Middle frontal gyrus (tissue), 1 donor: Measurements from ENCODE around the gene RNASE13.

Experiments used
- DNase-seq: peaks from one replicate; pipeline ENCODE4 v3.0.0-alpha.2; 2015; ENCODE audit warnings: low spot score; ENCODE audit errors: extremely low spot score

Gene RNASE13

GRCh38 chr14:21034707-21035106, at the start of gene RNASE13:
Gene RNASE13, minus strand, starts transcription at chr14:21034807. Its CDS starts 519 bp downstream, at chr14:21034288.
- DNase-seq: no peak

GRCh38 chr14:21084396-21084795, 49.8 kb upstream of the RNASE13 start:
- DNase-seq: no peak

GRCh38 chr14:21083565-21084325, 49.1 kb upstream of the RNASE13 start:
- DNase-seq: no peak

- no peak for DNase-seq
Measured at GRCh38 chr14:21081521-21082142, 47.0 kb upstream of the RNASE13 start.

- no peak for DNase-seq
Measured at GRCh38 chr14:21078726-21079125, 44.1 kb upstream of the RNASE13 start.

GRCh38 chr14:21078287-21078686, 43.7 kb upstream of the RNASE13 start:
- no peak for DNase-seq

GRCh38 chr14:21077672-21078071, 43.1 kb upstream of the RNASE13 start:
- DNase-seq: no peak

GRCh38 chr14:21075719-21076437, 41.3 kb upstream of the RNASE13 start:
- no peak for DNase-seq

- no peak for DNase-seq
Measured at GRCh38 chr14:21074398-21075272, 40.0 kb upstream of the RNASE13 start.

GRCh38 chr14:21073921-21074320, 39.3 kb upstream of the RNASE13 start:
- DNase-seq: no peak

- no peak for DNase-seq
Measured at GRCh38 chr14:21072781-21073339, 38.3 kb upstream of the RNASE13 start.

GRCh38 chr14:21072031-21072473, 37.4 kb upstream of the RNASE13 start:
- DNase-seq: no peak

GRCh38 chr14:21071225-21072030, 36.8 kb upstream of the RNASE13 start:
- peak; percentile 23 for DNase-seq

- no peak for DNase-seq
Measured at GRCh38 chr14:21070610-21071224, 36.1 kb upstream of the RNASE13 start.

- no peak for DNase-seq
Measured at GRCh38 chr14:21070083-21070609, 35.5 kb upstream of the RNASE13 start, which contains the start of gene ARHGEF40. Gene ARHGEF40, plus strand, starts transcription at chr14:21070304. Its CDS starts 93 bp downstream, at chr14:21070397.

GRCh38 chr14:21069388-21070082, 34.9 kb upstream of the RNASE13 start:
- no peak for DNase-seq

- DNase-seq: no peak
Measured at GRCh38 chr14:21068521-21069387, 34.1 kb upstream of the RNASE13 start.
